ENCODE results near the gene FILIP1L. TPM values are rescaled to one million over a fixed set of nuclear protein-coding genes. Genes with fewer than 3 reads are reported as not detected.
"Not testable (repeated sequence)": the region's sequence is repeated elsewhere in the genome, so short reads cannot be mapped to it uniquely, and the experiment has no call there.

The FILIP1L gene
- total RNA-seq, 4 donors from 2014 or later, result 87.1 to 115 (median 99.6) TPM

GRCh38 chr3:99843590-99844258 is 270.6 kb downstream of the FILIP1L start:
- peaks cover 45 to 52% of the 10 kb centered on the region in 2 donors for H3K4me1 ChIP-seq
- intact Hi-C loops (cut with DNase I; ENCODE audit: low total_unique reads), result loop anchor here (1.0 to 5.0 kb wide), 3 partner anchors 219 to 411 kb away; no protein-coding TSS in a partner anchor
- DNase-seq (no peak), ATAC-seq (peak; percentile 21 to 45)
- TF ChIP-seq CTCF (IDR thresholded peaks at IDR 0.05 in 4 of 5, conservative IDR thresholded peaks at IDR 0.05 in 1 of 5), result no peak
- TF ChIP-seq POLR2A (IDR thresholded peaks at IDR 0.05), result no peak
- H3K36me3 ChIP-seq, result no peaks in the 10 kb centered on the region
- H3K27me3 ChIP-seq, result no peaks in the 10 kb centered on the region
- in situ Hi-C loops (cut with MboI; ENCODE audit: low sequenced_read_pairs in 4 of 4), result loop anchor here (5.0 to 25.0 kb wide), 3 partner anchors 219 to 409 kb away; no protein-coding TSS in a partner anchor
- no peaks in the 10 kb centered on the region for H3K9me3 ChIP-seq
- no peak overlapping the region for H3K4me3 ChIP-seq
- H3K27ac ChIP-seq, result peak overlapping the region; percentile 61 to 79 (median 72)

- Histone ChIP-seq H3K27ac (peak overlapping the region; percentile 61 to 79 (median 72)), H3K4me3 (no peak overlapping the region), H3K9me3 (no peaks in the 10 kb centered on the region), H3K27me3 (no peaks in the 10 kb centered on the region), H3K4me1 (peaks cover 44 to 46% of the 10 kb centered on the region in 2 donors), H3K36me3 (no peaks in the 10 kb centered on the region)
- intact Hi-C loops (cut with DNase I; ENCODE audit: low total_unique reads), result loop anchor here (1.0 to 5.0 kb wide), 3 partner anchors 219 to 411 kb away; no protein-coding TSS in a partner anchor
- in situ Hi-C loops (cut with MboI; ENCODE audit: low sequenced_read_pairs in 4 of 4), result loop anchor here (5.0 to 25.0 kb wide), 3 partner anchors 219 to 409 kb away; no protein-coding TSS in a partner anchor
- peak; percentile 74 to 76 for ATAC-seq
- no peak for DNase-seq
- no peak for TF ChIP-seq POLR2A (IDR thresholded peaks at IDR 0.05)
- TF ChIP-seq CTCF (IDR thresholded peaks at IDR 0.05 in 4 of 5, conservative IDR thresholded peaks at IDR 0.05 in 1 of 5), result peak; percentile 58 to 76 (median 65)
These were observed 271.3 kb downstream of the FILIP1L start for GRCh38 chr3:99842826-99843589.

DNA sequence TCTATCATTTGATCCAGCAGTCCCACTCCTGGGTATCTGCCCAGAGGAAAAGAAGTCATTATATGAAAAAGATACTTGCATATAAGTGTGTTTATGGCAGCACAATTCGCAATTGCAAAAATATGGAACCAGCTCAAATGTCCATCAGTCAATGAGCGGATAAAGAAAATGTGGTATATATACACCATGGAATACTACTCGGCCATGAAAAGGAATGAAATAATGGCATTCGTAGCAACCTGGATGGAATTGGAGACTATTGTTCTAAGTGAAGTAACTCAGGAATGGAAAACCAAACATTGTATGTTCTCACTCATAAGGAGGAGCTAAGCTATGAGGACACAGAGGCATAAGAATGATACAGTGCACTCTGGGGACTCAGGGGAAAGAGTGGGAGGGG is 272.4 kb downstream of the FILIP1L start:
- intact Hi-C loops (cut with DNase I; ENCODE audit: low total_unique reads), result loop anchor here (5.0 kb wide), 2 partner anchors 220 to 325 kb away; no protein-coding TSS in a partner anchor
- H3K27ac ChIP-seq, result peak overlapping the region in 1 of 4 donors; percentile 77
- H3K27me3 ChIP-seq, H3K9me3 ChIP-seq, H3K36me3 ChIP-seq, H3K4me3 ChIP-seq, ATAC-seq, DNase-seq: not testable (repeated sequence)
- peaks cover 35 to 40% of the 10 kb centered on the region in 2 donors for H3K4me1 ChIP-seq
- in situ Hi-C loops (cut with MboI; ENCODE audit: low sequenced_read_pairs in 4 of 4), result loop anchor here (5.0 to 25.0 kb wide), 3 partner anchors 220 to 410 kb away; no protein-coding TSS in a partner anchor

DNA sequence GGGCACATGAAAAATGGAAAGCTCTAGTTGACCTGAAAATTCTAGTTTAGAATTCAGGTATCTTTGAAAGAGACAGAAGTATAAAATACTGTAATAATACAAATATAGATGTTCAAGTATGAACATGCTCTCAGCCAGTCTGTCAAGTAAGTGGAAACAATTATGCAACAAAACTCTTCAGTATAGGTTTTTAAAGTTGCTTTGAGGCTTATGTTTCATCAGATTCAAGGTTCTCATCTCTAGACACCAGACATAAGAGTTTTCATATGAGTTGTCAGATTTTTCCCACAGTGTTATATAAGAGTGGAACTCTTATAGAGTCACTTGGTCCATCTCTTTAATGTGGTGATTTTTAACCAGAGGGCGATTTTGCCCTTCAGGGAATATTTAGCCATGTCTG is 274.7 kb downstream of the FILIP1L start:
- no peaks in the 10 kb centered on the region for H3K36me3 ChIP-seq
- DNase-seq (no peak), ATAC-seq (no peak)
- H3K27ac ChIP-seq, result peak overlapping the region in 2 of 4 donors; percentile 11 to 39
- intact Hi-C loops (cut with DNase I; ENCODE audit: low total_unique reads), result loop anchor here (5.0 kb wide), 2 partner anchors 223 to 328 kb away; no protein-coding TSS in a partner anchor
- no peaks in the 10 kb centered on the region for H3K9me3 ChIP-seq
- H3K4me1 ChIP-seq, result peaks cover 13 to 24% of the 10 kb centered on the region in 2 donors
- TF ChIP-seq CTCF (IDR thresholded peaks at IDR 0.05 in 4 of 5, conservative IDR thresholded peaks at IDR 0.05 in 1 of 5), result no peak
- no peak for TF ChIP-seq POLR2A (IDR thresholded peaks at IDR 0.05)
- in situ Hi-C loops (cut with MboI; ENCODE audit: low sequenced_read_pairs in 4 of 4), result loop anchor here (5.0 to 25.0 kb wide), 6 partner anchors 223 to 755 kb away; no protein-coding TSS in a partner anchor
- H3K27me3 ChIP-seq, result no peaks in the 10 kb centered on the region
- no peak overlapping the region for H3K4me3 ChIP-seq
